8988T (cell line): ENCODE data around the gene MYBBP1A.

Experiments
- DNase-seq: peaks from one replicate; pipeline ENCODE4 v3.0.0; 2011

Gene MYBBP1A

DNA sequence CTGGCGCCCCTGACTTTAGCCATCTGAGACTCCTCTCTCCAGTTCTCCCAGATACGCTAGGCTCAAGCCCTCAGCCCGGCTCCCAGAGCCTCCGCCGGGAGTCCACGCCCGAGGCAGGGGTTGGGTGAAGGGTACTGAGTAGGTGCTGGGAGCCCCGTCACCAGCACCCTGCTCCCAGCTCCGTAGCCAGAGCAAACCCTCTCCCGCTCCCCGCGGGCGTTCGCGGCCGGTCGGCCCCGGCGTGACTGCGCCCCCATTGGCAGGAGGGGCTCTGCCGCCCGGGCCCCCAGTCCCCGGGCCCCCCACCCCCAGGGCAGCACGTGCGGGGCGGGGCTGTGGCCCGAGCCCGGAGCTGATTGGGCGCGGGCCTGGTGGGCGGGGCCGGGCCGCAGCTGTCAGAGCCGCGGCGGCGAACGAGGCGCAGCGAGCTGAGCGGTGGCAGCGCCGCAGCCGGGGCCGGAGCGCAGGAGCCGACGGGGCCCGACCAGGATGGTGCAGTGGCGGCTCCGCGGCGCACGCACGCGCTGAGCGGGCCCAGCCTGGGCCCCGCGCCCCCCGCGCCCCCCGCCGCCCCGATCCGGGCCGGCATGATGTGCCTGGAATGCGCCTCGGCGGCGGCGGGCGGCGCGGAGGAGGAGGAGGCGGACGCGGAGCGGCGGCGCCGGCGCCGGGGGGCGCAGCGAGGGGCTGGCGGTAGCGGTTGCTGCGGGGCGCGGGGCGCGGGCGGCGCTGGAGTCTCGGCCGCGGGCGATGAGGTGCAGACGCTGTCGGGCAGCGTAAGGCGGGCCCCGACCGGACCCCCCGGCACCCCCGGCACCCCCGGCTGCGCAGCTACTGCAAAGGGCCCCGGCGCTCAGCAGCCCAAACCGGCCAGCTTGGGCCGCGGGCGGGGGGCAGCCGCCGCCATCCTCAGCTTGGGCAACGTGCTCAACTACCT, 56.5 kb downstream of the MYBBP1A start, which contains the start of gene SPNS2:
TSS of gene SPNS2 (plus strand) at position 421 of the 937 bp plus-strand sequence. CDS start at position 588, 167 bp downstream.
- peak; percentile 96 for DNase-seq

DNA sequence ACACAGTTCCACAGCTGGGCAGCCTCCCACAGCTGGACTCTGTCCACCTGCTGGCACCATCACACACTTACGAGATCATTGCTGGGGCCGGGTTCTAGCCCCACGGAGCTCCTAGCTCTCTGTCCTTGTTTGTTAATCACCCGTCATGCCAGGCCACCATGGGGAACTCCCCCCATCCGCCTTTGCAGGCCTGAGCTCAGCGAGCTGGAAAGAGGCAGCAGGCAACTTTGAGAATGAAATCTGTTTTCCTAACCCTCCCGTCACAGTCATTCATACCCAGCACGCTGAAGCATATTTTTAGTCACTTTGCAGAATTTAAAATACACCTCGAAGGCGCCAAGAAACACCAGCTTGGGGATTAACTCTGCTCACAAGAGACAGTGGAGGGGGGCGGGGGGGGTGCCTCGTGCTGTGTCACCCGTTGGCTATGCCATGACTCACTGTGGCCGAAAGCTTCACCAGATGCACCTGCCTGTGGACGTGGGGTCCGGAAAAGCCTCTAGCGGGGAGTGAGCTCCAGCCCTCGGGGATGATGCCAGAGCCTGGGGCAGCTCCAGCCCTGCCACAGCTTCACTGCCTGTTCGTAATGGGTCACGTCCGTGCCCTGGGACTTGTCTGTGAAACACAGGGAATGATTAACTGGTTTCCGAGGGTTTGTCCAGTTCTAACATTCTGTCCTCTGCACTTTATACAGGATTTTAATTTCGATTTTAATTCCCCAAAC, 57.9 kb downstream of the MYBBP1A start:
- DNase-seq, result peak; percentile 78

DNA sequence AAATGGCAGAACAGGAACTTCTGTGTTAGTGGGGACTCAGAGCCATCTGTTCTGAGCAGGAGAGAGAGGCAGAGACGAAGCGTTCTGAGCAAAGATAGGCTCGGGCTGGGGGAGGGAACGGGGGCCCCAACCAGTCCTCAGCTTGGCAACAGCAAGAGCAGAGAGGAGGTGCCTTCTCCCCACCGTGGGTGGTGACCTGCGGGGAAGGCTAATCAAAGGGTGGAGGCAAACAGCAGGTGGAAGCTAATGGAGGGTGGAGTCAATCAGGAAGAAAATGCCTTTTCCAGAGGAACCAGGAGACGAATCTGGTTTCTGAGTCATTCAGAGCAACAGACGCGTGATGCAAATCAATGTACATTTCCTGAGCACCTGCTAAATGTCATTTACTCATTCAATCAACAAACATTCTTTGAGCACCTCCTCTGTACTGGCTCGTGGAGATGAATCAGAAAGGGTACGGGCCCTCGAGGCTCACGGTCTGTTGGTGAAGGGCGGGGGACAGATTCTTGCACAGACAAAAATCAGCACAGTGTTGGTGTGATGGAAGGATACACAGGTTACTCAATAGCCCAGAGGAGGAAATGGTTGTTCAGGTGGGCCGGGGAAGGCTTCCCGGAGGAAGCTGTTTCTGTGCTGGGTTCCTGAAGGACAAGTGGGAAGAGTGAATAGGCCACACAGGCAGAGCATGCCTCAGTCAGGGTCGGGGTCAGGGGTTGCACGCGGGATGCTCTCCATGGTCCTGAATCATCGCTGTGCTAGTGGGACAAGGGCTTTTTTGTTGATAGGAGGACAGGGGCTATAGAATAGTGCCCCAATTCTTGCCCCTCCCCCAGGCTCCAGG, 62.2 kb downstream of the MYBBP1A start:
- no peak for DNase-seq

DNA sequence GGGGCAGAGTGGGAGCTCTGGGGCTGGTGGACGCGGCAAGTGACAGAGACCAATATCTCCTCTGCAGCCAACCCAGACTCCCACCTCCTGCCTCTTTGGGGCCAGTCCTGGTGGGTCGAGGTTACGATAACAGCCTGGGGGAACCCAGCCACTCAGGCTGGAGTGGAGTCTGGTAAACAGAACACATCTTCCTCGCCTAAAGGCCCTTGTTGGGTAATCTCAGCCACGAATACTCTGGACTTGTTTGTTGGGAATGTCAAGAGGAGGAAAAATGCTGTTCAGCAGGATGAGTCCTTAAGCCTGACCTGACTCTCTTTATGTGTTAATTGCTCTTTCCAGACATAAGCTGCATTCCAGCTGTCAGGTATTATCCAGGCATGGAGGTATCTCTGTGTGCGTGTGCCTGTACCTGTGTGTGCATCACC, 64.5 kb downstream of the MYBBP1A start:
- DNase-seq, result no peak

DNA sequence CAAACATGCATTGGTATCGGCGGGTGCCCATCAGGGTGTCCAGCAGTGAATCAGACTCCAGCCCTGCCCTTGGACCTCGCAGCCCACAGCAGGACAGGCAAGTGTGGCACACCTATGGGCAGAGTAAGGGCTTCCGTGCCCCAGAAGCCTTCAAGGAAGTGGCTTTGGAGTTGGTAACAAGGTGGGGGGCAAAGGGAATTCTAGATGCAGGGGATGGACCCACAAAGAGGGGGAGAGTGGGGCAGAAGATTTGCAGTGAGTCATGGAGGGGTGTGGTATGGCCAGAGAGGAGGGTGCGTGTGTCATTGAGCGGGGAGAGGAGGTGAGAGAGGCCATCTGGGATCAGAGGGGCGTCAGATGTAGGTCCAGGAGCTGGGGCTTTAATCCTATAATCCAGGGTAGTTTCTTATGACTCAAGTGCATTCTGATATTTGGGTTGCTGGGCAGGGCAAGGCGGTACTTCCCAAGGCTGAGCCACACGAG, 65.0 kb downstream of the MYBBP1A start:
- no peak for DNase-seq

DNA sequence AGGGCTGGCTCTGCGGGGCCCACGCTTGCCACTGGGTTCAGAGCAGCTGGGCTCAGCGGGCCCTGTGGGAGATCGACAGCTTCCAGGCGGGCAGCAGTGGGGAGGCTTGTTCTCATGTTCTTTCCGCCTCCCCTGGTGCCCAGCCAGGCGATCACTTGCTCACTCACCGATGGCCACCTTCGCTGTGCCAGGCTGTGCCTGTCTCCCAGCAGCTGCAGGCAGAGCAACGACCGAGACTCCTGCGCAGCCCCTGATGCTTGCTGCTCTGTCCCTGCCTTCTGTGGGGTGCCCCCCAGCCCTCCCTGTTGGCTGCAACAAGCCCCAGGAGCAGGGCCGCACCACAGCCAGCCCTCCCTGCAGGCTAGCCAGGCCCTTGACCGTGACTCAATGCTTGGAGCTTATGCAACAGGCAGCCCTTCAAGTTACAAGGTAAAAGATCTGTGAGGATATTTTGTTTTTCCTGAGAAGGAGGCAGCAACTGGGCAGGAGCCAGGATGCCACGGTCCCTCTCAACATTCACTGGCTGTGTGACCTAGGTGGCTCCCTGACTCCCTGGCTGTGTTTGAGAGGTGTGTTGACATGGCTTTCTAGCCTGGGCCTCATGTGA, 66.1 kb downstream of the MYBBP1A start:
- no peak for DNase-seq
